PC-3 (cell line): ENCODE results near the gene ZNF488. TPM values are rescaled to one million over a fixed set of nuclear protein-coding genes. Genes with fewer than 3 reads are reported as not detected.

Source experiments
- ATAC-seq: fragments of 200-7000 bp; cut with Tn5 transposase; 2 replicates; pipeline ENCODE4 v1.9.1; 2020; ENCODE audit warnings: mild to moderate bottlenecking, moderate library complexity
- BruUV-seq: library from RNA; stranded (reverse); fragments of 400-500 nt; replicated peaks from 2 replicates; lab custom pipeline; 2021; lab: Mats Ljungman, UMichigan
- CTCF ChIA-PET: fragments of 300-600 bp; sonication (Branson Sonifier 250); formaldehyde crosslinking; loops from one replicate; lab custom pipeline; 2022; ENCODE audit warnings: antibody characterized with exemption; lab: Charles Lee
- POLR2A ChIA-PET: fragments of 300-600 bp; sonication (Branson Sonifier 250); formaldehyde crosslinking; loops from one replicate; lab custom pipeline; 2022; ENCODE audit warnings: antibody characterized with exemption; ENCODE audit not compliant: unreplicated experiment; lab: Charles Lee
- DNase-seq: peaks from one replicate; pipeline ENCODE4 v3.0.0-alpha.2; 2015
- H2AFZ ChIP-seq: fragments of 300-600 bp; sonication (generic); 2 replicates; pipeline ENCODE4 v1.6.0; 2016; ENCODE audit warnings: antibody characterized with exemption, low read length
- H3F3A ChIP-seq: fragments of 300-600 bp; sonication (generic); one replicate; pipeline ENCODE4 v1.6.0; 2017; ENCODE audit warnings: antibody characterized with exemption, low read length, control low read depth, mild to moderate bottlenecking; ENCODE audit not compliant: unreplicated experiment
- H3K27ac ChIP-seq: fragments of 300-600 bp; sonication (generic); 2 replicates; pipeline ENCODE4 v1.5.1; 2016; ENCODE audit warnings: mild to moderate bottlenecking, low read length
- H3K27me3 ChIP-seq: fragments of 300-600 bp; sonication (generic); 2 replicates; pipeline ENCODE4 v1.6.1; 2016; ENCODE audit warnings: low read length, mixed read lengths
- H3K36me3 ChIP-seq: fragments of 300-600 bp; sonication (generic); 2 replicates; pipeline ENCODE4 v1.6.1; 2016; ENCODE audit warnings: low read depth, mixed run types, low read length, mixed read lengths
- H3K4me1 ChIP-seq: fragments of 300-600 bp; sonication (generic); 2 replicates; pipeline ENCODE4 v1.5.1; 2016; ENCODE audit warnings: low read length; ENCODE audit not compliant: insufficient read depth
- H3K4me2 ChIP-seq: fragments of 300-600 bp; sonication (generic); 2 replicates; pipeline ENCODE4 v1.6.0; 2016; ENCODE audit warnings: low read length
- H3K4me3 ChIP-seq: fragments of 300-600 bp; sonication (generic); 2 replicates; pipeline ENCODE4 v1.5.1; 2016; ENCODE audit warnings: mild to moderate bottlenecking, low read length, mixed read lengths
- H3K79me2 ChIP-seq: fragments of 300-600 bp; sonication (generic); 2 replicates; pipeline ENCODE4 v1.6.1; 2017; ENCODE audit warnings: low read length, mixed read lengths
- H3K9ac ChIP-seq: fragments of 300-600 bp; sonication (generic); 2 replicates; pipeline ENCODE4 v1.6.0; 2016; ENCODE audit warnings: mild to moderate bottlenecking, low read length
- H3K9me2 ChIP-seq: fragments of 300-600 bp; sonication (generic); replicated peaks from 2 replicates; pipeline ENCODE4 v1.6.1; 2016; ENCODE audit warnings: mixed run types, low read length, mixed read lengths
- H3K9me3 ChIP-seq: fragments of 300-600 bp; sonication (generic); 2 replicates; pipeline ENCODE4 v1.6.1; 2016; ENCODE audit warnings: low read length, mixed read lengths
- H4K20me1 ChIP-seq: fragments of 300-600 bp; sonication (generic); 2 replicates; pipeline ENCODE4 v1.6.1; 2016; ENCODE audit warnings: low read length, mixed read lengths
- EZH2 ChIP-seq: fragments of 300-600 bp; sonication (generic); IDR thresholded peaks from one replicate; pipeline ENCODE4 v1.6.1; 2017; ENCODE audit warnings: antibody characterized with exemption, mild to moderate bottlenecking, low read length; ENCODE audit not compliant: unreplicated experiment
- EZH2phosphoT487 ChIP-seq: fragments of 300-600 bp; sonication (generic); IDR thresholded peaks from 2 replicates; pipeline ENCODE4 v1.6.1; 2018; ENCODE audit warnings: mild to moderate bottlenecking, antibody characterized with exemption, low read length, borderline replicate concordance
- intact Hi-C: fragments of 100-400 bp; cut with micrococcal nuclease; formaldehyde crosslinking; loops from 2 replicates; pipeline ENCODE4 v1.9.0; 2023
- total RNA-seq: library from RNA; depleted of rRNA; stranded (reverse); fragments of >200 nt; gene quantifications from 2 replicates; pipeline ENCODE4 v1.2.3, GENCODE V29; 2014
- TF ChIP-seq, protein P1 (sequence below): fragments of 300-600 bp; sonication (generic); conservative IDR thresholded peaks from 2 replicates; pipeline ENCODE4 v1.5.1; 2017; ENCODE audit warnings: antibody characterized with exemption, low read depth, mild to moderate bottlenecking, low read length

Gene ZNF488
- total RNA-seq, 1 experiment from 2014 or later = 1.7 TPM

DNA sequence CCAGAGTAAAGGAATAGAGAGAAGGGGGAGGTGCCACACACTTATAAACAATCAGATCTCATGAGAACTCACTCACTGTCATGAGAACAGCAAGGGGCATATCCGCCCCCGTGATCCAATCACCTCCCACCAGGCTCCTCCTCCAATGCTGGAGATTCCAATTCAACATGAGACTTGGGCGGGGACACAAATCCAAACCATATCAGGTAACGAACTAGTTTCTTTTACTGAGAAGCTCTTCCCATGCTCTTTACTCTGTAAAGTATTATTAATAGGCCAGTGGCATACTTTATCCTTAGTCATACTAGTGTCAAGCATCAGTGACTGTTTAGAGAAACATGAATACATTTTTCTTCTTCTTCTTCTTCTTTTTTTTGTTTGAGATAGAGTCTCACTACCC is 39.4 kb upstream of the ZNF488 start:
- BruUV-seq = no TSS peak
- intact Hi-C loops = no loop called here
- no peaks in the 10 kb centered on the region for H3F3A ChIP-seq
- TF ChIP-seq, protein P1, sequence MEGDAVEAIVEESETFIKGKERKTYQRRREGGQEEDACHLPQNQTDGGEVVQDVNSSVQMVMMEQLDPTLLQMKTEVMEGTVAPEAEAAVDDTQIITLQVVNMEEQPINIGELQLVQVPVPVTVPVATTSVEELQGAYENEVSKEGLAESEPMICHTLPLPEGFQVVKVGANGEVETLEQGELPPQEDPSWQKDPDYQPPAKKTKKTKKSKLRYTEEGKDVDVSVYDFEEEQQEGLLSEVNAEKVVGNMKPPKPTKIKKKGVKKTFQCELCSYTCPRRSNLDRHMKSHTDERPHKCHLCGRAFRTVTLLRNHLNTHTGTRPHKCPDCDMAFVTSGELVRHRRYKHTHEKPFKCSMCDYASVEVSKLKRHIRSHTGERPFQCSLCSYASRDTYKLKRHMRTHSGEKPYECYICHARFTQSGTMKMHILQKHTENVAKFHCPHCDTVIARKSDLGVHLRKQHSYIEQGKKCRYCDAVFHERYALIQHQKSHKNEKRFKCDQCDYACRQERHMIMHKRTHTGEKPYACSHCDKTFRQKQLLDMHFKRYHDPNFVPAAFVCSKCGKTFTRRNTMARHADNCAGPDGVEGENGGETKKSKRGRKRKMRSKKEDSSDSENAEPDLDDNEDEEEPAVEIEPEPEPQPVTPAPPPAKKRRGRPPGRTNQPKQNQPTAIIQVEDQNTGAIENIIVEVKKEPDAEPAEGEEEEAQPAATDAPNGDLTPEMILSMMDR = no peak
- no peak for TF ChIP-seq EZH2
- TF ChIP-seq EZH2phosphoT487 = no peak
- peak overlapping the region; percentile 52 for H3K27ac ChIP-seq
- DNase-seq (peak; percentile 67), ATAC-seq (peak; percentile 59)
- H4K20me1 ChIP-seq = no peaks in the 10 kb centered on the region
- no peaks in the 10 kb centered on the region for H3K36me3 ChIP-seq
- H3K79me2 ChIP-seq = no peaks in the 10 kb centered on the region
- H3K9me2 ChIP-seq = no peaks in the 10 kb centered on the region
- peaks cover 31% of the 10 kb centered on the region for H3K4me1 ChIP-seq
- H3K9me3 ChIP-seq = no peaks in the 10 kb centered on the region
- H3K4me2 ChIP-seq = peak overlapping the region; percentile 24; the same call in 1 of the 2 replicates
- H3K9ac ChIP-seq = no peak overlapping the region
- no peak overlapping the region for H2AFZ ChIP-seq
- H3K4me3 ChIP-seq = no peak overlapping the region
- ChIA-PET POLR2A (no interaction called here), CTCF (no interaction called here)
- H3K27me3 ChIP-seq = no peaks in the 10 kb centered on the region

DNA sequence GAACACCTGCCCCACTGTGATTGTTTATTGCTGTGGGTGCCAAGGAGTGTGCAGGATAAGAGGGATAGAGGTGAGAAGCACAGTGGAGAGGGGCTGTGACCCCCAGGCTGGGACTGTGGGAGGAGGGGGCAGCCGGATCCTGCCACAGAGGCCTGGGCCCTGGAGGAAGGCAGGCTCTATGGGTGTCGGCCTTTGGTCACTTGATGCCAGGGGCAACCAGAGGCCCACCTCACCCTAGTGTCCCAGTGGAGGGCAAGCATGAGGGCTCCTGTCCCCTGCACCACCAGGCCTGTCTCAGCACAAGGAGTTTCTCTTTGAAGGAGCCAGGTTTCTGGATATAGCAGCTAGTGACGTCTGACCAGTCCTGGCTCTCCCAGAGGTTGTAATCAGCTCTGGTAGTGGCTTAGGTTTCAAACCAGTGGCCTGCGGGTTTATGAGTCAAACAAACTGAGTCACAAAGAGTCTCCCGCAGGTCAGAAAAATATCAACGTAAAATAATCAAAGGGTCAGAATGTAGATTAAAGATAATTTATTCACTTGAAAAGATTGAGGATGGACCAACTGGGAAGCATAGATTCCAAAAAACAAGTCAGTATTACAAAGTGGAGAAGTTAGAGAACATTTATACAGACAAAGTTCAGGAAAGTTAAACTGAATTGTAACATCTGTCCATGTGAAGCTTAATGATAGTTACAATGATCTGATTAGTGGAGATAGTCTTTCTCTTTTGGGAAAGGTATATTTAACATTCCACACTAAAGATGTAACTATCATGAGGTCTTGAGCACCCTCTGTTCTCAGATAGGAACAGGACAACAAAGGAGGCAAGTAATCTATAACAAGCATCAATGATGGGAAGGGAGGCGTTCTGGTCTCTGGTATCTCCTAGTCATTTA is 37.2 kb upstream of the ZNF488 start:
- no TSS peak for BruUV-seq
- Histone ChIP-seq H2AFZ (no peak overlapping the region), H3F3A (no peaks in the 10 kb centered on the region), H3K4me1 (peaks cover 31% of the 10 kb centered on the region), H3K9me2 (no peaks in the 10 kb centered on the region), H3K9me3 (no peaks in the 10 kb centered on the region), H4K20me1 (no peaks in the 10 kb centered on the region), H3K4me3 (no peak overlapping the region), H3K27me3 (no peaks in the 10 kb centered on the region), H3K9ac (peak overlapping the region; percentile 70), H3K27ac (peak overlapping the region; percentile 89), H3K4me2 (peak overlapping the region; percentile 68), H3K36me3 (no peaks in the 10 kb centered on the region), H3K79me2 (no peaks in the 10 kb centered on the region)
- peak; percentile 89 for DNase-seq
- TF ChIP-seq EZH2phosphoT487 = no peak
- TF ChIP-seq, protein P1 = no peak
- TF ChIP-seq EZH2 = no peak
- peak; percentile 94 for ATAC-seq
- ChIA-PET CTCF (no interaction called here), POLR2A (no interaction called here)
- intact Hi-C loops = no loop called here
